ENCODE measurements around the gene MAMLD1. TPM values are rescaled to one million over a fixed set of nuclear protein-coding genes. Genes with fewer than 3 reads are reported as not detected.

The MAMLD1 gene
- total RNA-seq, 1 donor from 2014 or later, result 12.9 TPM

GRCh38 chrX:150361070-150361776 lies 1.9 kb upstream of the MAMLD1 start:
- no peaks in the 10 kb centered on the region for H3K36me3 Mint-ChIP-seq (ENCODE audit: low read depth)
- DNase-seq (ENCODE audit: low spot score), result peak; percentile 12
- peak overlapping the region; percentile 67 for H3K27ac Mint-ChIP-seq
- H3K9me3 Mint-ChIP-seq, result no peaks in the 10 kb centered on the region
- peaks cover 32% of the 10 kb centered on the region for H3K27me3 Mint-ChIP-seq (ENCODE audit: low read depth)
- peaks cover 20% of the 10 kb centered on the region for H3K4me1 Mint-ChIP-seq (ENCODE audit: low read depth)
- peak overlapping the region; percentile 86 for H3K4me3 Mint-ChIP-seq (ENCODE audit: low read depth)
- intact Hi-C loops (cut with micrococcal nuclease), result loop anchor here (2.0 to 10.0 kb wide), 5 partner anchors 159 to 856 kb away; partner anchors contain the start of genes IDS and MTMR1

DNA sequence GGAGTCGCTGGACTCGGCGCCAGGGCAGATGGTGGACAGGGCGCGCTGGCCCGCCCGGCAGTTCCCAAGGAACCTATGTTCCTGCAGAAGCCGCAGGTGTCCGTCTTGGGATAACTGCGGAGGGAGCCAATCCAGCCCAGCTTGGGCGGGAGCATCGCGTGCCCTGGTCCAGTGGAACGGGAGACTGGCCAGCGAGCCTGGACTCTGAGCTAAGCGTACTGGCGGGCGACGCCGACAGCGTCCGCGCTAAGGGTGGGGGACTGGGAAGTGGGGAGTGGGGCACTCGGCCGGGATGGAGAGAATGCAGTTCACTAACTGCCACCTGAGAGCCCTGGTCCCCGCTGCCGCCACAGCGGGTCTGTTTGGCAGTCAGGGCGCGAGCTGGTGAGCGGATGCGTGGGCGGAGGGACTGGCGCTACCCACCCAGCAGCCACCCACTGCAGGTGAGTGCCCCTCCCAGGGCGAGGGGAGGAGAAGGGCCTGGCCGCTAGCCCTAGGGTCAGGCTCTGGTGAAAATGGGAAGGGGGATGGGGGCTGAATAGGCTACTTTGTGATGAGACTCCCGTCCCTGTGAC lies 1.3 kb upstream of the MAMLD1 start:
- Mint-ChIP-seq H3K4me1 (ENCODE audit: low read depth) (peaks cover 26% of the 10 kb centered on the region), H3K27me3 (ENCODE audit: low read depth) (peaks cover 32% of the 10 kb centered on the region), H3K9me3 (no peaks in the 10 kb centered on the region), H3K4me3 (ENCODE audit: low read depth) (peak overlapping the region; percentile 86), H3K27ac (peak overlapping the region; percentile 67), H3K36me3 (ENCODE audit: low read depth) (no peaks in the 10 kb centered on the region)
- DNase-seq (ENCODE audit: low spot score), result no peak
- intact Hi-C loops (cut with micrococcal nuclease), result loop anchor here (2.0 to 10.0 kb wide), 5 partner anchors 160 to 857 kb away; partner anchors contain the start of genes IDS and MTMR1

DNA sequence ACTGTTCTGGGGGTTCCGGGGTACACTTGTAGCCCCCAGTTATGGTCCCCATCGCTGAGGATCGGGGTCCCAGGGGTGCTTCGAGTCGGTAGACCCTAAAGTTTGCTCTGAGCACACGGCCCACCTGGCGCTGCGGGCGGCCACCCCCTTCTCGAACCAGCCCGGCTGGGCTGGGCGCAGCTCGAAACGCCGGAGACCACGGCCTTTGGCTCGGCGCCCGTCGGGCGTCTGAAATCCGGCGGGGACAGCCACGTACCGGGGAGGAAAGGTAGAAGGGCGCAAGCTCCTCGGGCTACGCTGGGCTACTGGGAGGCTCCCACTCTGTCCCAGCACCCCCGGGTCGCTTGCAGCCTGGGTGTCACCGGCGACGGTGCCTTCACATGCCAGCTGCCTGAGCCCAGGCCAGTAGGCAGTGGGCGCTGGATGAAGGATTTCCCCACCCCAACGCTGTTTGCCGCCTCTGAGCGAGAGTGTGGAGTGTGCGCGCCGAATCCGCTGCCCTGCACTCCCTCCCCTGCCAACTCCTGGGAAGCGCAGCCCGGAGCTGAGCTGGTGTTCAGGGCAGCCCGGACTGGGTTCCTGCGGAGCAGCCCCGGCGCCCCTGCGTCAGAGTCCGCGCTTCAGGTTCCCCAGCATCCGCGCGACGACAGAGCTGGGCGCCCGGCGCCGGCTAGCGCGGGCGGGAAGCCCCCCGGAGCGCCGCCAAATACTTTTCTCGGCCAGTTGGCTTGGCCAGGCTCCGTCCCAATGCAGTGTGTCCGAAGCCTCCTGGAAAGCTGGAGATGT lies 637 bp downstream of the MAMLD1 start:
- intact Hi-C loops (cut with micrococcal nuclease), result loop anchor here (1.0 to 10.0 kb wide), 5 partner anchors 116 to 859 kb away; partner anchors contain the start of genes IDS and MTMR1
- H3K36me3 Mint-ChIP-seq (ENCODE audit: low read depth), result no peaks in the 10 kb centered on the region

GRCh38 chrX:150364347-150365050 lies 1.4 kb downstream of the MAMLD1 start:
- Mint-ChIP-seq H3K9me3 (no peaks in the 10 kb centered on the region), H3K4me3 (ENCODE audit: low read depth) (peak overlapping the region; percentile 72), H3K27ac (no peak overlapping the region), H3K4me1 (ENCODE audit: low read depth) (peaks cover 28% of the 10 kb centered on the region), H3K27me3 (ENCODE audit: low read depth) (peaks cover 23% of the 10 kb centered on the region), H3K36me3 (ENCODE audit: low read depth) (peaks cover under 1% of the 10 kb centered on the region)
- DNase-seq (ENCODE audit: low spot score), result peak; percentile 14
- intact Hi-C loops (cut with micrococcal nuclease), result loop anchor here (1.0 to 10.0 kb wide), 6 partner anchors 43 to 860 kb away; partner anchors contain the start of genes IDS and MTMR1

More for the DNA sequence above, 637 bp downstream of the MAMLD1 start:
- H3K27ac Mint-ChIP-seq, result no peak overlapping the region
- H3K4me3 Mint-ChIP-seq (ENCODE audit: low read depth), result peak overlapping the region; percentile 72
- no peaks in the 10 kb centered on the region for H3K9me3 Mint-ChIP-seq
- H3K4me1 Mint-ChIP-seq (ENCODE audit: low read depth), result peaks cover 28% of the 10 kb centered on the region
- DNase-seq (ENCODE audit: low spot score), result no peak
- H3K27me3 Mint-ChIP-seq (ENCODE audit: low read depth), result peaks cover 26% of the 10 kb centered on the region

GRCh38 chrX:150365051-150365989 lies 2.2 kb downstream of the MAMLD1 start:
- peak overlapping the region; percentile 84 for H3K27ac Mint-ChIP-seq
- peaks cover 15% of the 10 kb centered on the region for H3K27me3 Mint-ChIP-seq (ENCODE audit: low read depth)
- peaks cover 4% of the 10 kb centered on the region for H3K36me3 Mint-ChIP-seq (ENCODE audit: low read depth)
- intact Hi-C loops (cut with micrococcal nuclease), result loop anchor here (5.0 to 10.0 kb wide), 2 partner anchors 42 to 861 kb away; partner anchors contain the start of gene IDS
- peak; percentile 62 for DNase-seq (ENCODE audit: low spot score)
- H3K9me3 Mint-ChIP-seq, result no peaks in the 10 kb centered on the region
- peaks cover 23% of the 10 kb centered on the region for H3K4me1 Mint-ChIP-seq (ENCODE audit: low read depth)
- H3K4me3 Mint-ChIP-seq (ENCODE audit: low read depth), result peak overlapping the region; percentile 76

- intact Hi-C loops (cut with micrococcal nuclease), result loop anchor here (2.0 to 10.0 kb wide), 3 partner anchors 41 to 861 kb away; partner anchors contain the start of gene IDS
- Mint-ChIP-seq H3K4me1 (ENCODE audit: low read depth) (peaks cover 19% of the 10 kb centered on the region), H3K36me3 (ENCODE audit: low read depth) (peaks cover 4% of the 10 kb centered on the region), H3K27ac (peak overlapping the region; percentile 84), H3K9me3 (no peaks in the 10 kb centered on the region), H3K27me3 (ENCODE audit: low read depth) (peaks cover 7% of the 10 kb centered on the region), H3K4me3 (ENCODE audit: low read depth) (peak overlapping the region; percentile 76)
- DNase-seq (ENCODE audit: low spot score), result no peak
Observed at GRCh38 chrX:150365990-150366911, 3.1 kb downstream of the MAMLD1 start.

DNA sequence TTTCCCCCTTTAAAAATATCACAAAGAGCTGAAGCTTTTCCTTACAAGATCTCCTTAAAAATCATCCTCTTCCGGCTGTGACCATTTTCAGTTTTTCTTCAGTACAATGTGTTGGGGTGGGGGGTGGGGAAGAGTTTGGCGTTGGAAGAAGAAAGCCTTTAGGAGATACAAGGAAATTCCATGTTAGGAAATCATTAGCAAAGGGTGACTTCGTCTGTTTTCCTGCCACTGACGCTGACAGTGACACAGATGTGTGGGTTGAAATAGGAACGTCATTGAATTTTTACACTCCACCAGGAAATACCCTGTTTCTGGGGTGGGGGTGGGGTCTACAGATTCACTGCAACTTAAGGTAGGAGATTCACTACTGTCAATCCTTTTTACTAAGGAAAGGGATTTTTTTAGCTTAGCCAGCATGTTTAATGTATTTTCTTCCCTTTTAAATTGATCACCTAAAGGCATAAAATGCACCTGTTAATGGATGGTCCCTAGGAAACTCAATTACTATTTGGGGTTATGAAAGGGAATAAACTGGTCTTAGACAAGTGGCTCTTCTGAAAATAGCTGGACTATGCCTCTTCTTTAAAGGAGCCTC lies 3.9 kb downstream of the MAMLD1 start:
- DNase-seq (ENCODE audit: low spot score), result no peak
- Mint-ChIP-seq H3K4me1 (ENCODE audit: low read depth) (peaks cover 17% of the 10 kb centered on the region), H3K36me3 (ENCODE audit: low read depth) (peaks cover 6% of the 10 kb centered on the region), H3K27ac (peak overlapping the region; percentile 84), H3K4me3 (ENCODE audit: low read depth) (peak overlapping the region; percentile 76), H3K27me3 (ENCODE audit: low read depth) (peaks cover 3% of the 10 kb centered on the region), H3K9me3 (no peaks in the 10 kb centered on the region)
- intact Hi-C loops (cut with micrococcal nuclease), result loop anchor here (2.0 to 10.0 kb wide), 3 partner anchors 40 to 862 kb away; partner anchors contain the start of gene IDS

DNA sequence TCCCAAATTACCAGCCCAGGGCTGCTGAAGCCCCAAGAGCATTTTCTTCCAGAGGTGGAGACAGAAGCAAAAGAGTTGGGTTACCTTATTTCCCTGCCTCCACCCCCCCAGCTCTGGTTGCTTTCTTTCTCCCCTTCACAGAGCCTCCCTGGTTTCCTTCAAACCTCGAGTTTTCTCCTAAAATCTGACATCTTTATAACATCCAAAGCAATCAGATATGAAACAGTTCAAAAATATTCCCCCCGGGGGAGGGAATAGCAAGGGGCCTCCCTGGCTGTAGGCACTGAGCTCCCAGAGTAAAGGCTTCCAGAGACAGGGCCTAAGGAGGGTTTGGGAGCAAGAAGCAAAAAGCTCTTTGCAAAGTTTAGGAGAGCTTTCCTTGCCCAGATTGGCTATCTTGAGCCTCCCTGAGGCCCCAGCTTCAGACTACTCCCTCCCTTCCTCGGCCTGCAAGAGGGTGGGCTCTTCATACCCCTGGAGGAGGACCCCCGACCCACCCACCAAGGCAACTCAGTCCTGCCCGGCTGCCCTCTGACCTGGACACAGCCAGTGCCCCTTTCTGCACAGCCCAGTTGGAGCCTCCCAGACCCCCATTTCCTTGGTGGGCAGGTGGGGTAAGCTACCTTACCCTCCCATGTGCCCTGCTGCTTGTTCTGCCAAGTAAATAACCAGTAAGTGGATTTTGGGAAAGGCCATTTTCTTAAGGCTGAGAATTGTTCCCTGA lies 7.6 kb downstream of the MAMLD1 start:
- Mint-ChIP-seq H3K4me1 (ENCODE audit: low read depth) (peaks cover 14% of the 10 kb centered on the region), H3K27ac (no peak overlapping the region), H3K9me3 (no peaks in the 10 kb centered on the region), H3K4me3 (ENCODE audit: low read depth) (no peak overlapping the region), H3K36me3 (ENCODE audit: low read depth) (peaks cover 13% of the 10 kb centered on the region), H3K27me3 (ENCODE audit: low read depth) (no peaks in the 10 kb centered on the region)
- DNase-seq (ENCODE audit: low spot score), result no peak
- intact Hi-C loops (cut with micrococcal nuclease), result no loop called here

DNA sequence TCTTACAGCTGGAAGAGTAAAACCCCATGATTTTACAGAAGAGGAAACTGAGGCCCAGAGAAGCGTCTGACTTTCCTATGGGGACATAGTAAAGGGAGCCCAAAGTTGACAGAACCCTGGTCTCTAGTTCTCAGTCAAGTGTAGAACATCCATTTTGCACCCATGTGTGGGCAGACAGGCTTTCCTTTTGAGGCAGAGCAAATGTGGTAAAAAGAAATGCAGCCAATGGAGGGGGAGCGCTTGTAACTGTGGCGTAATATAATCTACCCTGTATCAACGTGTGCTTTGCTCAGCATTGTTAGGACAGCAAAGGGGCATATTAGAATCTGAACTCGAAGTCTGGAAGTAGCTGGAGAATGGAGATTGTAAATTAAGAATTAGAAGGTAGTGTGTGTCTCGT lies 8.8 kb downstream of the MAMLD1 start:
- intact Hi-C loops (cut with micrococcal nuclease), result no loop called here
- DNase-seq (ENCODE audit: low spot score), result no peak

DNA sequence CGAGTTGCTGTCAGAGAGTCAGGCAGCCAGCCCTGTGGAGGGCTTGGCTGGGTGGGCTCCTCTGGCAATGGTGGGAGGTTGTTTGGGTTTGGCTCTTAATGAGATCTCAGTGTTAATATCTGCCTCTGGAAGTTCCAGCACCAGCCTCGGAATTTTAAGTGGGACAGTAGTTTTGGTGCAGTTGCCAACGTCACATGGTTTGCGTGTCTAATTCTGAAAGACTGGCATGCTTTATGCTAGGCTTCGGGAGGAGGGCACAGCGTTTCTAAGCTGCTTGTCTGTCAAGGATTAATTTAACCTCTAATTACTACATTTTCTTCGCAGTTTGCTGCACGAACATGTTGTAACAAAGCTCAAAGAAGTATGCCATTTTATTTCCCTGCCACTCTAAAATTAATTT lies 9.2 kb downstream of the MAMLD1 start:
- no peak for DNase-seq (ENCODE audit: low spot score)
- peaks cover 1% of the 10 kb centered on the region for H3K4me1 Mint-ChIP-seq (ENCODE audit: low read depth)
- H3K27ac Mint-ChIP-seq, result no peak overlapping the region
- no peaks in the 10 kb centered on the region for H3K9me3 Mint-ChIP-seq
- intact Hi-C loops (cut with micrococcal nuclease), result no loop called here
- H3K36me3 Mint-ChIP-seq (ENCODE audit: low read depth), result peaks cover 13% of the 10 kb centered on the region
- H3K27me3 Mint-ChIP-seq (ENCODE audit: low read depth), result no peaks in the 10 kb centered on the region
- H3K4me3 Mint-ChIP-seq (ENCODE audit: low read depth), result no peak overlapping the region

More for the DNA sequence above, 8.8 kb downstream of the MAMLD1 start:
- Mint-ChIP-seq H3K4me3 (ENCODE audit: low read depth) (no peak overlapping the region), H3K4me1 (ENCODE audit: low read depth) (peaks cover 3% of the 10 kb centered on the region), H3K36me3 (ENCODE audit: low read depth) (peaks cover 13% of the 10 kb centered on the region), H3K27ac (no peak overlapping the region), H3K27me3 (ENCODE audit: low read depth) (no peaks in the 10 kb centered on the region), H3K9me3 (no peaks in the 10 kb centered on the region)
